KMS-11 (cell line): ENCODE measurements around the gene HSD17B12.

Source experiments
- H2AFZ ChIP-seq: fragments of 200-600 bp; sonication (generic); 2 replicates; pipeline ENCODE4 v1.6.1; 2016; ENCODE audit warnings: antibody characterized with exemption, mixed run types, low read depth
- H3K27ac ChIP-seq: fragments of 200-600 bp; sonication (generic); 2 replicates; pipeline ENCODE4 v1.6.1; 2016; ENCODE audit warnings: mild to moderate bottlenecking, mixed run types
- H3K27me3 ChIP-seq: fragments of 200-600 bp; sonication (generic); 2 replicates; pipeline ENCODE4 v1.6.1; 2017; ENCODE audit warnings: mild to moderate bottlenecking, low read depth, mixed run types, moderate library complexity; ENCODE audit not compliant: insufficient read depth
- H3K36me3 ChIP-seq: fragments of 200-600 bp; sonication (generic); 2 replicates; pipeline ENCODE4 v1.6.1; 2017; ENCODE audit warnings: mild to moderate bottlenecking, mixed run types; ENCODE audit not compliant: insufficient read depth
- H3K4me1 ChIP-seq: fragments of 200-600 bp; sonication (generic); 2 replicates; pipeline ENCODE4 v1.6.1; 2016; ENCODE audit warnings: mild to moderate bottlenecking, low read depth, mixed run types; ENCODE audit not compliant: poor library complexity, severe bottlenecking
- H3K4me2 ChIP-seq: fragments of 200-600 bp; sonication (generic); 2 replicates; pipeline ENCODE4 v1.7.0; 2016; ENCODE audit warnings: mild to moderate bottlenecking, mixed run types
- H3K4me3 ChIP-seq: fragments of 200-600 bp; sonication (generic); IDR thresholded peaks from 2 replicates; pipeline ENCODE4 v1.6.1; 2017; ENCODE audit warnings: low read depth, low read length, mixed read lengths; ENCODE audit not compliant: insufficient read depth
- H3K79me2 ChIP-seq: fragments of 200-600 bp; sonication (generic); 2 replicates; pipeline ENCODE4 v1.6.1; 2016; ENCODE audit warnings: low read depth, mixed run types; ENCODE audit not compliant: insufficient read depth
- H3K9ac ChIP-seq: fragments of 200-600 bp; sonication (generic); 2 replicates; pipeline ENCODE4 v1.6.1; 2016; ENCODE audit warnings: mild to moderate bottlenecking, mixed run types
- H4K20me1 ChIP-seq: fragments of 200-600 bp; sonication (generic); 2 replicates; pipeline ENCODE4 v1.6.1; 2016; ENCODE audit warnings: mild to moderate bottlenecking, mixed run types; ENCODE audit not compliant: insufficient read depth
- TF ChIP-seq, protein P1 (sequence below): fragments of 200-600 bp; sonication (generic); conservative IDR thresholded peaks from 2 replicates; pipeline ENCODE4 v1.6.1; 2017; ENCODE audit warnings: low read depth, mild to moderate bottlenecking, antibody characterized with exemption, low read length, moderate library complexity, mixed read lengths

The HSD17B12 gene

DNA sequence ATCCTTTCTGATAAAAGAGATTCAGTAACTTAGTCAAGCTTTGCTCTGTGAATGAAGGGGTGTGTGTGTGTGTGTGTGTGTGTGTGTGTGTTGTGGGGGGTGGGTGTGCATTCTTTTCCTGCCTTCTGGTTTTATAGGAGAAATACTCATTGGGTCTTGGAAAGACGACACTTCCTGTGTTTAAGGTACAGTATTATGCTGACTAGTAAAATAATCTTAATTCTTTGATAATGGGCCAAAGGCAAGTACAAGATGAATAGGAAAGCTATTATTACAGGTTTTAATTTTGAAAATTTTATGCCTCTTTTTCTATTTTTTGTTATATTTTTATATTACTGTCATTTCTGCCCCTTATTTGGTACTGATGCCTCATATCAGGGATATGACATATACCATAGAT, 26.1 kb downstream of the HSD17B12 start:
- Histone ChIP-seq H4K20me1 (no peaks in the 10 kb centered on the region), H3K4me2 (no peak overlapping the region), H3K27ac (no peak overlapping the region), H2AFZ (no peak overlapping the region), H3K4me3 (no peak overlapping the region), H3K27me3 (no peaks in the 10 kb centered on the region), H3K79me2 (peaks cover 26% of the 10 kb centered on the region; the same call in 1 of the 2 replicates), H3K9ac (no peak overlapping the region), H3K36me3 (no peaks in the 10 kb centered on the region; the same call in 1 of the 2 replicates), H3K4me1 (no peaks in the 10 kb centered on the region)
- TF ChIP-seq, protein P1, sequence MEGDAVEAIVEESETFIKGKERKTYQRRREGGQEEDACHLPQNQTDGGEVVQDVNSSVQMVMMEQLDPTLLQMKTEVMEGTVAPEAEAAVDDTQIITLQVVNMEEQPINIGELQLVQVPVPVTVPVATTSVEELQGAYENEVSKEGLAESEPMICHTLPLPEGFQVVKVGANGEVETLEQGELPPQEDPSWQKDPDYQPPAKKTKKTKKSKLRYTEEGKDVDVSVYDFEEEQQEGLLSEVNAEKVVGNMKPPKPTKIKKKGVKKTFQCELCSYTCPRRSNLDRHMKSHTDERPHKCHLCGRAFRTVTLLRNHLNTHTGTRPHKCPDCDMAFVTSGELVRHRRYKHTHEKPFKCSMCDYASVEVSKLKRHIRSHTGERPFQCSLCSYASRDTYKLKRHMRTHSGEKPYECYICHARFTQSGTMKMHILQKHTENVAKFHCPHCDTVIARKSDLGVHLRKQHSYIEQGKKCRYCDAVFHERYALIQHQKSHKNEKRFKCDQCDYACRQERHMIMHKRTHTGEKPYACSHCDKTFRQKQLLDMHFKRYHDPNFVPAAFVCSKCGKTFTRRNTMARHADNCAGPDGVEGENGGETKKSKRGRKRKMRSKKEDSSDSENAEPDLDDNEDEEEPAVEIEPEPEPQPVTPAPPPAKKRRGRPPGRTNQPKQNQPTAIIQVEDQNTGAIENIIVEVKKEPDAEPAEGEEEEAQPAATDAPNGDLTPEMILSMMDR, result no peak

DNA sequence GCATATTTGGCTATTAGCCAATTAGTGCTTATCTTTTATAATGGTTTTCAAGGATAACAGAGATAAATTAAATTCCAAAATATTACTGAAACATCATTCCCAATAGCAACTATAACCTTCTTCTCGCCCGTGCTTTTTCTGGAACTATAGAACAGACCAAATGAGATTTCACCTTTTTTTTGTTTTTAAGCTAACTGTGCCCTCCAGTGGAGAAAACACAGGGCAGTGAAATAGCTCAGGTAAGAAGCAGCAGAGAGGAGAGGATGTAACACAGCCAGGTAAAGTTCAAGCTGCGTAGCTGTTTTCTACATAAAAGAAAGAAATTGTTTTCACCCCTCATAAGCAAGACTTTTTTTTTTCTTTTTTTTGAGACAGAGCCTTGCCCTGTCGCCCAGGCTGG, 28.2 kb downstream of the HSD17B12 start:
- peaks cover 8% of the 10 kb centered on the region; the same call in 1 of the 2 replicates for H3K79me2 ChIP-seq
- H4K20me1 ChIP-seq, result no peaks in the 10 kb centered on the region
- no peaks in the 10 kb centered on the region for H3K36me3 ChIP-seq
- no peak overlapping the region for H2AFZ ChIP-seq
- H3K4me3 ChIP-seq, result no peak overlapping the region
- no peak overlapping the region for H3K4me2 ChIP-seq
- H3K27ac ChIP-seq, result no peak overlapping the region
- H3K4me1 ChIP-seq, result no peaks in the 10 kb centered on the region
- TF ChIP-seq, protein P1, result no peak
- no peak overlapping the region for H3K9ac ChIP-seq
- H3K27me3 ChIP-seq, result no peaks in the 10 kb centered on the region

DNA sequence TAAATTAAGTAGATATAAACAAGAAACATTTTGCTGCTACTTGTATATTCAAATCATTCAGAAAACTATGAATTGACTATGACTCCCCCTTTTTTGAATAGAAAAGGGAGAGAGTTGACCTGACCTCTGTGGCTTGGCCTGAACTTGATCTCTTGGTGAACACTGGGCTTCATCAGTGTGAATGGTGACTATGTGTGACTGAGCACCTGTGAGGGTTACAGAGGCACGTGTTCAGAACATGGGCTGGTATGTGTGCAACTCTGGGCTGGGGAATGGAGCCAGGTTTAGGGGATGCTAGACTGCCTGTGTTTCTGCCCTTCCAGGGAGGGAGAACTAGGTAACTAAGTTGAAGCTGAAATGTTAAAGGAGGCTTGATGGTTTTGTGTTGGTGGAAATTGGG, 29.2 kb downstream of the HSD17B12 start:
- TF ChIP-seq, protein P1, result no peak
- Histone ChIP-seq H3K4me3 (no peak overlapping the region), H3K79me2 (no peaks in the 10 kb centered on the region; the same call in 1 of the 2 replicates), H3K27ac (no peak overlapping the region), H3K9ac (no peak overlapping the region), H2AFZ (no peak overlapping the region), H3K4me2 (no peak overlapping the region), H4K20me1 (no peaks in the 10 kb centered on the region), H3K27me3 (no peaks in the 10 kb centered on the region), H3K4me1 (no peaks in the 10 kb centered on the region), H3K36me3 (no peaks in the 10 kb centered on the region)

DNA sequence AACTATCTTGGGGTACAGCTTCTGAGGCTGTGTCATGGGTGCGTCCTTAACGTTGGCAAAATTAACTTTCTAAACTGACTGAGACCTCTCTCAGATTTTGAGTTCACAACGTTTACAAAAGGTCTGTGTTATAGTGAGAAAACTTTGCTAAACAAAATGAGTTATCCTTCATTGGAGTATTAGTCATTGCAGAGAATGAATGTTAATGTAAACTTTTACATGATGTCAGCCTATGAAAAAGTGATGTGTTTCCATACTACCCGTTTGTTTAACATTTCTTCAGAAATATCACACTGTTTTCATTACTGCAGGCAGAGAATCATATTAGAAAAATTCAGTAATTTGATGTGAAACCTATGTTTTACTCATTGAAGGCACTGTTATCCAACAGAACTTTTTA, 32.1 kb downstream of the HSD17B12 start:
- Histone ChIP-seq H3K4me3 (no peak overlapping the region), H3K27ac (no peak overlapping the region)

More for the DNA sequence above, 32.1 kb downstream of the HSD17B12 start:
- no peaks in the 10 kb centered on the region for H3K36me3 ChIP-seq
- TF ChIP-seq, protein P1, result no peak
- H3K9ac ChIP-seq, result no peak overlapping the region
- no peak overlapping the region for H3K4me2 ChIP-seq
- H4K20me1 ChIP-seq, result no peaks in the 10 kb centered on the region
- H3K4me1 ChIP-seq, result no peaks in the 10 kb centered on the region
- no peak overlapping the region for H2AFZ ChIP-seq
- H3K27me3 ChIP-seq, result no peaks in the 10 kb centered on the region
- peaks cover 9% of the 10 kb centered on the region; the same call in 1 of the 2 replicates for H3K79me2 ChIP-seq
